A673 (cell line): ENCODE results near the gene CUL7.
A peak's percentile ranks its signal among the peaks of the same experiment; 100 is the strongest.

Experiments used
- CTCF ChIP-seq: fragments of 300-800, 200-600 bp; sonication (generic); conservative IDR thresholded peaks from 2 replicates; pipeline ENCODE4 v1.5.1; 2017; ENCODE audit warnings: low read depth, mild to moderate bottlenecking, antibody characterized with exemption, low read length, moderate library complexity, mixed read lengths
- EZH2 ChIP-seq: fragments of 200-600 bp; sonication (generic); IDR thresholded peaks from 2 replicates; pipeline ENCODE4 v1.6.1; 2017; ENCODE audit warnings: borderline replicate concordance, low read depth, mild to moderate bottlenecking, mixed read lengths, antibody characterized with exemption, low read length; ENCODE audit not compliant: poor library complexity, severe bottlenecking

- peak; percentile 75 for TF ChIP-seq CTCF
- TF ChIP-seq EZH2, result no peak
Measured at GRCh38 chr6:43070028-43070632, 16.5 kb upstream of the CUL7 start.
